ENCODE results near the gene LDB2. TPM values are rescaled to one million over a fixed set of nuclear protein-coding genes. Genes with fewer than 3 reads are reported as not detected.
A peak's percentile ranks its signal among the peaks of the same experiment; 100 is the strongest.

LDB2 gene
- total and polyA plus RNA-seq, 2 donors (not counting 1 experiment from before 2014, with no cell fraction given), result 41.6 to 78.3 TPM

DNA sequence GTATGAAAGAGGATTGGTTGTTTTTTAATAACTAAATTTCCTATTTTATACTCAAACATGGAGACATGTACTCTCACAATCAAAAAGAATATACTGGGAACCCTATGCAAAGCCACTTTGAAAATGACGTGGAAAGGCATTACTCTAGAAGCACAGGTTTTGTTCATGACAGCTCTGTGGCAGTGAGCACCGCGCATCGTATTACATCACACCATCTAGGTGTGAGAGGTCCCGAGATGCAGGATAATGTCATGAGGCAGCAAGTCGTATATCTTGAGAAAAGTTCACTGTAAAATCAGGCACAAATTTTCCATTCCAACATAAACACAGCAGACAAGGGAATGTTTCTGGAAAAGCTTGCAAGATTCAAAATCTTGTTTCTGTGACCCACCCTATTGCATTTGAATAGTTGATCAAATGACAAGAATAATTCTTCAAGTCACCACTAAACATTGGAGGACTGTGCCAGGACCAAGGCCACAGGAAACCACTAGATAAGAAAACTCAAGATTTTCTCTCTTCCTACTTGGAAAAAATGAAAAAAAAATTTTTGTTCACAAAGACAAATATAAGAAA lies 127.6 kb downstream of the LDB2 start:
- Histone ChIP-seq H4K20me1 (ENCODE audit: control insufficient read depth, extremely low read depth, insufficient read depth, low read length) (no peaks in the 10 kb centered on the region), H3K9me3 (ENCODE audit: control insufficient read depth, insufficient read depth, low read depth, low read length) (no peaks in the 10 kb centered on the region), H3K79me2 (ENCODE audit: control insufficient read depth, insufficient read depth, low read length) (no peaks in the 10 kb centered on the region), H3K4me2 (ENCODE audit: extremely low read depth, insufficient read depth, low read length) (no peak overlapping the region), H3K27ac (ENCODE audit: insufficient read depth, low read length) (no peak overlapping the region), H2AFZ (ENCODE audit: low read length) (no peak overlapping the region), H3K36me3 (ENCODE audit: control insufficient read depth, insufficient read depth, low read length) (no peaks in the 10 kb centered on the region), H3K4me3 (replicated peaks in 1 of 4; ENCODE audit: control extremely low read depth in 1 of 4, insufficient read depth in 1 of 4, low read depth in 3 of 4, low read length in 4 of 4) (no peak overlapping the region), H3K4me1 (ENCODE audit: control insufficient read depth, extremely low read depth, insufficient read depth, low read length) (no peaks in the 10 kb centered on the region), H3K27me3 (ENCODE audit: control insufficient read depth, insufficient read depth, low read length) (no peaks in the 10 kb centered on the region), H3K9ac (ENCODE audit: insufficient read depth, low read length) (no peak overlapping the region)
- TF ChIP-seq EZH2 (IDR thresholded peaks at IDR 0.05; ENCODE audit: low read length, missing control alignments), result no peak
- TF ChIP-seq, protein P1, sequence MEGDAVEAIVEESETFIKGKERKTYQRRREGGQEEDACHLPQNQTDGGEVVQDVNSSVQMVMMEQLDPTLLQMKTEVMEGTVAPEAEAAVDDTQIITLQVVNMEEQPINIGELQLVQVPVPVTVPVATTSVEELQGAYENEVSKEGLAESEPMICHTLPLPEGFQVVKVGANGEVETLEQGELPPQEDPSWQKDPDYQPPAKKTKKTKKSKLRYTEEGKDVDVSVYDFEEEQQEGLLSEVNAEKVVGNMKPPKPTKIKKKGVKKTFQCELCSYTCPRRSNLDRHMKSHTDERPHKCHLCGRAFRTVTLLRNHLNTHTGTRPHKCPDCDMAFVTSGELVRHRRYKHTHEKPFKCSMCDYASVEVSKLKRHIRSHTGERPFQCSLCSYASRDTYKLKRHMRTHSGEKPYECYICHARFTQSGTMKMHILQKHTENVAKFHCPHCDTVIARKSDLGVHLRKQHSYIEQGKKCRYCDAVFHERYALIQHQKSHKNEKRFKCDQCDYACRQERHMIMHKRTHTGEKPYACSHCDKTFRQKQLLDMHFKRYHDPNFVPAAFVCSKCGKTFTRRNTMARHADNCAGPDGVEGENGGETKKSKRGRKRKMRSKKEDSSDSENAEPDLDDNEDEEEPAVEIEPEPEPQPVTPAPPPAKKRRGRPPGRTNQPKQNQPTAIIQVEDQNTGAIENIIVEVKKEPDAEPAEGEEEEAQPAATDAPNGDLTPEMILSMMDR (conservative IDR thresholded peaks at IDR 0.05 in 1 of 2, IDR thresholded peaks at IDR 0.05 in 1 of 2; ENCODE audit: low read depth in 1 of 2, low read length in 2 of 2), result no peak
- DNase-seq (ENCODE audit: low read depth in 2 of 2), result peak in 1 of 2 donors; percentile 63

DNA sequence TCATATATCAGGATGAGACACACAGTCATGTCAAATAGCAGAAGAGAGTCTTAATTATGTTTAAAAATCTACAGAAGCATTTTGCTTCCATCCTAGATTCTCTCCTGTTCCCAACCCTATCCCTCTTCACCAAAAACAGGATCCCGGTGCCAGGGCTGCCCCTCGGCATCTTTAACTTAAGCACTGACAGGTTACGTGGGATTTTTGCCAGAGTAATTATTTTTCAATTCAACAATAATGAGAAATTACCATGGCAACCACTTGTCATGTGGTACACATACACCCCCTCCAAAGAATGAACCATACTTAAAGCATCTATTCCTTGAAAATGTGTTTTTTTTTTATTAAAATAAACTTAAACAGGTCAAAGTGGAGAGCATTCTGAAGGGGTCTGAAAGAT lies 130.6 kb downstream of the LDB2 start:
- no peak overlapping the region for H3K4me3 ChIP-seq (replicated peaks in 1 of 4; ENCODE audit: control extremely low read depth in 1 of 4, insufficient read depth in 1 of 4, low read depth in 3 of 4, low read length in 4 of 4)
- no peak for DNase-seq (ENCODE audit: low read depth in 2 of 2)
- H3K9me3 ChIP-seq (ENCODE audit: control insufficient read depth, insufficient read depth, low read depth, low read length), result no peaks in the 10 kb centered on the region
- no peaks in the 10 kb centered on the region for H4K20me1 ChIP-seq (ENCODE audit: control insufficient read depth, extremely low read depth, insufficient read depth, low read length)
- no peak overlapping the region for H2AFZ ChIP-seq (ENCODE audit: low read length)
- no peaks in the 10 kb centered on the region for H3K36me3 ChIP-seq (ENCODE audit: control insufficient read depth, insufficient read depth, low read length)
- H3K79me2 ChIP-seq (ENCODE audit: control insufficient read depth, insufficient read depth, low read length), result no peaks in the 10 kb centered on the region
- TF ChIP-seq, protein P1 (conservative IDR thresholded peaks at IDR 0.05 in 1 of 2, IDR thresholded peaks at IDR 0.05 in 1 of 2; ENCODE audit: low read depth in 1 of 2, low read length in 2 of 2), result no peak
- TF ChIP-seq EZH2 (IDR thresholded peaks at IDR 0.05; ENCODE audit: low read length, missing control alignments), result no peak
- no peak overlapping the region for H3K4me2 ChIP-seq (ENCODE audit: extremely low read depth, insufficient read depth, low read length)
- H3K27ac ChIP-seq (ENCODE audit: insufficient read depth, low read length), result no peak overlapping the region
- no peaks in the 10 kb centered on the region for H3K27me3 ChIP-seq (ENCODE audit: control insufficient read depth, insufficient read depth, low read length)
- no peak overlapping the region for H3K9ac ChIP-seq (ENCODE audit: insufficient read depth, low read length)
- no peaks in the 10 kb centered on the region for H3K4me1 ChIP-seq (ENCODE audit: control insufficient read depth, extremely low read depth, insufficient read depth, low read length)

DNA sequence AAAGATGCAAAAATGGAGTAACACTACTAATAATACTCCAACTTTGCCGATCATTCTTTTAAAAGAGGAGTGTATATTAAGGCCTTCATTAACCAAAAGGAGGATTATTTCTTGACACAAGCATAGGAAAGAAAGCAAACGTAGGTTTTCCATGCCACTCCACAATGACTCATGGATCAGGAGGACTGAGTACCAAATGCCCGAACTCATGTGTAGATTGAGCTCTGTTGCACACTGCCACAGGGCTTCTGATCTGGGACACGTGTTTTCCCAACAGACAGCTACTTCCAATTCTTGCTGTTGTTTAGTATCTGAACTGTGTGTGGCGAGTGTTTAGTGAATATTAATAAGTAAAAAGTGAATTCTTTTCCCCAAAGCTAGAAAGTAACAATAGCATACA lies 131.2 kb downstream of the LDB2 start:
- no peaks in the 10 kb centered on the region for H3K9me3 ChIP-seq (ENCODE audit: control insufficient read depth, insufficient read depth, low read depth, low read length)
- no peaks in the 10 kb centered on the region for H3K27me3 ChIP-seq (ENCODE audit: control insufficient read depth, insufficient read depth, low read length)
- no peak for DNase-seq (ENCODE audit: low read depth in 2 of 2)
- no peak overlapping the region for H3K4me3 ChIP-seq (replicated peaks in 1 of 4; ENCODE audit: control extremely low read depth in 1 of 4, insufficient read depth in 1 of 4, low read depth in 3 of 4, low read length in 4 of 4)
- no peak overlapping the region for H2AFZ ChIP-seq (ENCODE audit: low read length)
- H3K4me2 ChIP-seq (ENCODE audit: extremely low read depth, insufficient read depth, low read length), result no peak overlapping the region
- H3K9ac ChIP-seq (ENCODE audit: insufficient read depth, low read length), result no peak overlapping the region
- TF ChIP-seq, protein P1 (conservative IDR thresholded peaks at IDR 0.05 in 1 of 2, IDR thresholded peaks at IDR 0.05 in 1 of 2; ENCODE audit: low read depth in 1 of 2, low read length in 2 of 2), result no peak
- no peak for TF ChIP-seq EZH2 (IDR thresholded peaks at IDR 0.05; ENCODE audit: low read length, missing control alignments)
- no peaks in the 10 kb centered on the region for H4K20me1 ChIP-seq (ENCODE audit: control insufficient read depth, extremely low read depth, insufficient read depth, low read length)
- H3K79me2 ChIP-seq (ENCODE audit: control insufficient read depth, insufficient read depth, low read length), result no peaks in the 10 kb centered on the region
- H3K4me1 ChIP-seq (ENCODE audit: control insufficient read depth, extremely low read depth, insufficient read depth, low read length), result no peaks in the 10 kb centered on the region
- H3K27ac ChIP-seq (ENCODE audit: insufficient read depth, low read length), result no peak overlapping the region
- no peaks in the 10 kb centered on the region for H3K36me3 ChIP-seq (ENCODE audit: control insufficient read depth, insufficient read depth, low read length)
